ENCODE results near the gene ARHGAP8.

ARHGAP8 gene

DNA sequence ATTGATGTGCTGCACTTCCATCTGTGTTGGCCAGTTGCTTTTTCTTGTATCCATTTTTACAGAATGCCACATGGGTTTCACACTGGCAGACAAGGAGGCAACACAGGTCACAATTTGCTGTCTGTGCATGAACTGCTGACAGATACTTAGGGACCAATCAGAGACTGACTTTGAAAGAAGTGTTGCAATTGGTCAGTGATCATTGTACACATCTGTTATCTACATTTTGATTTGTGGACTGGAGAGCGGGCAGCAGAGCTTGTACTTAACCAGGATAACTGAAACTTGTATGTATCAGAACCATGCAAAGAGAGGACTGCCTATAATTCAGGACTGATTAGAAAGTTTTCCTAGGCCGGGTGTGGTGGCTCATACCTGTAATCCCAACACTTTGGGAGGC, 28.6 kb upstream of the ARHGAP8 start:
- Histone ChIP-seq H3K27ac (replicated peaks) (no peak overlapping the region), H3K27me3 (ENCODE audit: insufficient read depth, poor library complexity, severe bottlenecking) (no peaks in the 10 kb centered on the region), H3K4me3 (replicated peaks; ENCODE audit: insufficient read depth, low read length) (no peak overlapping the region)
- TF ChIP-seq, protein P1, sequence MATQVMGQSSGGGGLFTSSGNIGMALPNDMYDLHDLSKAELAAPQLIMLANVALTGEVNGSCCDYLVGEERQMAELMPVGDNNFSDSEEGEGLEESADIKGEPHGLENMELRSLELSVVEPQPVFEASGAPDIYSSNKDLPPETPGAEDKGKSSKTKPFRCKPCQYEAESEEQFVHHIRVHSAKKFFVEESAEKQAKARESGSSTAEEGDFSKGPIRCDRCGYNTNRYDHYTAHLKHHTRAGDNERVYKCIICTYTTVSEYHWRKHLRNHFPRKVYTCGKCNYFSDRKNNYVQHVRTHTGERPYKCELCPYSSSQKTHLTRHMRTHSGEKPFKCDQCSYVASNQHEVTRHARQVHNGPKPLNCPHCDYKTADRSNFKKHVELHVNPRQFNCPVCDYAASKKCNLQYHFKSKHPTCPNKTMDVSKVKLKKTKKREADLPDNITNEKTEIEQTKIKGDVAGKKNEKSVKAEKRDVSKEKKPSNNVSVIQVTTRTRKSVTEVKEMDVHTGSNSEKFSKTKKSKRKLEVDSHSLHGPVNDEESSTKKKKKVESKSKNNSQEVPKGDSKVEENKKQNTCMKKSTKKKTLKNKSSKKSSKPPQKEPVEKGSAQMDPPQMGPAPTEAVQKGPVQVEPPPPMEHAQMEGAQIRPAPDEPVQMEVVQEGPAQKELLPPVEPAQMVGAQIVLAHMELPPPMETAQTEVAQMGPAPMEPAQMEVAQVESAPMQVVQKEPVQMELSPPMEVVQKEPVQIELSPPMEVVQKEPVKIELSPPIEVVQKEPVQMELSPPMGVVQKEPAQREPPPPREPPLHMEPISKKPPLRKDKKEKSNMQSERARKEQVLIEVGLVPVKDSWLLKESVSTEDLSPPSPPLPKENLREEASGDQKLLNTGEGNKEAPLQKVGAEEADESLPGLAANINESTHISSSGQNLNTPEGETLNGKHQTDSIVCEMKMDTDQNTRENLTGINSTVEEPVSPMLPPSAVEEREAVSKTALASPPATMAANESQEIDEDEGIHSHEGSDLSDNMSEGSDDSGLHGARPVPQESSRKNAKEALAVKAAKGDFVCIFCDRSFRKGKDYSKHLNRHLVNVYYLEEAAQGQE (IDR thresholded peaks at IDR 0.05; ENCODE audit: insufficient replicate concordance, low read depth) = no peak
- TF ChIP-seq POLR2AphosphoS5 (IDR thresholded peaks at IDR 0.05; ENCODE audit: low read depth) = no peak
- no peak for TF ChIP-seq GABPA (IDR thresholded peaks at IDR 0.05; ENCODE audit: low read depth)
- no peak for TF ChIP-seq SPI1 (IDR thresholded peaks at IDR 0.05; ENCODE audit: borderline replicate concordance, low read depth)
- TF ChIP-seq, protein P2, sequence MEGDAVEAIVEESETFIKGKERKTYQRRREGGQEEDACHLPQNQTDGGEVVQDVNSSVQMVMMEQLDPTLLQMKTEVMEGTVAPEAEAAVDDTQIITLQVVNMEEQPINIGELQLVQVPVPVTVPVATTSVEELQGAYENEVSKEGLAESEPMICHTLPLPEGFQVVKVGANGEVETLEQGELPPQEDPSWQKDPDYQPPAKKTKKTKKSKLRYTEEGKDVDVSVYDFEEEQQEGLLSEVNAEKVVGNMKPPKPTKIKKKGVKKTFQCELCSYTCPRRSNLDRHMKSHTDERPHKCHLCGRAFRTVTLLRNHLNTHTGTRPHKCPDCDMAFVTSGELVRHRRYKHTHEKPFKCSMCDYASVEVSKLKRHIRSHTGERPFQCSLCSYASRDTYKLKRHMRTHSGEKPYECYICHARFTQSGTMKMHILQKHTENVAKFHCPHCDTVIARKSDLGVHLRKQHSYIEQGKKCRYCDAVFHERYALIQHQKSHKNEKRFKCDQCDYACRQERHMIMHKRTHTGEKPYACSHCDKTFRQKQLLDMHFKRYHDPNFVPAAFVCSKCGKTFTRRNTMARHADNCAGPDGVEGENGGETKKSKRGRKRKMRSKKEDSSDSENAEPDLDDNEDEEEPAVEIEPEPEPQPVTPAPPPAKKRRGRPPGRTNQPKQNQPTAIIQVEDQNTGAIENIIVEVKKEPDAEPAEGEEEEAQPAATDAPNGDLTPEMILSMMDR (IDR thresholded peaks at IDR 0.05; ENCODE audit: insufficient read depth, low read length) = no peak
- no peak for DNase-seq (ENCODE audit: low read depth in 1 of 2, low spot score in 1 of 2)

DNA sequence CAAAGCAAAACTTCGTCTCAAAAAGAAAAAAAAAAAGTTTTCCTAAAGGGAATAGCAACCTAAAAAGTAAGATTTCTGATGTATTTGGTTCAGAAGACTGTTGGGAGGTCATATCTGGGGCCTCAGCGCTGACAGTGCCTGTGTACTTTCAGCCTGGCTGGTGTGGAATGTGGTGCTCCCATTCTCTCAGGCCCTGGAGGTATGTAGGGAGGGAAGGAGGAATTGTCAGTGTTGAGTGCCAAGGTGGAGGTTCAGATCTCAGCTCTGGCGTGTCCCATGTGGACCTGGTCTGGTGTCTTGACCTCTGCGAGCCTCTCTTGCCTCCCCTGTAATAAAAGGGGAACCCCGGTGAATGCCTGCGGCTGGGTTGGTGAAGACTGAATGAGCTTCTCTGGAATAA, 28.0 kb upstream of the ARHGAP8 start:
- no peak overlapping the region for H3K4me3 ChIP-seq (replicated peaks; ENCODE audit: insufficient read depth, low read length)
- DNase-seq (ENCODE audit: low read depth in 1 of 2, low spot score in 1 of 2) = no peak

DNA sequence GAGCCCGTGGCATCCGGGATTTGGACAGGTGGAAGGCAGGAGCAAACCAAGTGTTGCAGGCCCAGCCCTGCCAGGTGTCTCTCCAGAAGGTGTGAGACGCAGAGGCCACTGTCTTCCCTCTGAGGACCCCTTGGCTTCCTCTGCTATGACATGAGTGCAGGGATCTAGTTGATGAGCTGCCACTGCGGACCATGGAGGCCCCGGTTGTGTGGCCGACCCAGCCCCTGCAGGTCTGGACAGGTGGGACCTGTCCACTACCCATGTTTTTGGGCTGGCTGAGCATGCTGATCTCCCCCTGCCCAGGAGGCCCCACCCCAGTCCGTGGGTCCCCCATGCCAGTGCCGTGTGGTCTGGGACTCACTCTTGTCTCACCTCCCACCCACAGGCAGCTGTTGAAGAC, 27.5 kb upstream of the ARHGAP8 start:
- DNase-seq (ENCODE audit: low read depth in 1 of 2, low spot score in 1 of 2) = no peak
- TF ChIP-seq, protein P1 (IDR thresholded peaks at IDR 0.05; ENCODE audit: insufficient replicate concordance, low read depth) = no peak
- TF ChIP-seq GABPA (IDR thresholded peaks at IDR 0.05; ENCODE audit: low read depth) = no peak
- TF ChIP-seq SPI1 (IDR thresholded peaks at IDR 0.05; ENCODE audit: borderline replicate concordance, low read depth) = no peak
- Histone ChIP-seq H3K27ac (replicated peaks) (no peak overlapping the region), H3K27me3 (ENCODE audit: insufficient read depth, poor library complexity, severe bottlenecking) (no peaks in the 10 kb centered on the region), H3K4me3 (replicated peaks; ENCODE audit: insufficient read depth, low read length) (no peak overlapping the region)

More for the DNA sequence above, 28.0 kb upstream of the ARHGAP8 start:
- no peak overlapping the region for H3K27ac ChIP-seq (replicated peaks)
- no peaks in the 10 kb centered on the region for H3K27me3 ChIP-seq (ENCODE audit: insufficient read depth, poor library complexity, severe bottlenecking)
- TF ChIP-seq, protein P2 (IDR thresholded peaks at IDR 0.05; ENCODE audit: insufficient read depth, low read length) = no peak
- TF ChIP-seq, protein P1 (IDR thresholded peaks at IDR 0.05; ENCODE audit: insufficient replicate concordance, low read depth) = no peak
- TF ChIP-seq GABPA (IDR thresholded peaks at IDR 0.05; ENCODE audit: low read depth) (no peak), SPI1 (IDR thresholded peaks at IDR 0.05; ENCODE audit: borderline replicate concordance, low read depth) (no peak), POLR2AphosphoS5 (IDR thresholded peaks at IDR 0.05; ENCODE audit: low read depth) (no peak)

Data from HL-60 (cell line).